Activated CD8-positive, alpha-beta memory T cell treated with anti-CD3 and anti-CD28 coated beads, Interleukin-2, amount 50 U/mL, for 1 hour (primary cell): ENCODE measurements around the gene SURF2.

Experiments
- DNase-seq: peaks from one replicate; pipeline ENCODE4 v3.0.0-alpha.2; 2020; ENCODE audit errors: extremely low read depth

The SURF2 gene

DNA sequence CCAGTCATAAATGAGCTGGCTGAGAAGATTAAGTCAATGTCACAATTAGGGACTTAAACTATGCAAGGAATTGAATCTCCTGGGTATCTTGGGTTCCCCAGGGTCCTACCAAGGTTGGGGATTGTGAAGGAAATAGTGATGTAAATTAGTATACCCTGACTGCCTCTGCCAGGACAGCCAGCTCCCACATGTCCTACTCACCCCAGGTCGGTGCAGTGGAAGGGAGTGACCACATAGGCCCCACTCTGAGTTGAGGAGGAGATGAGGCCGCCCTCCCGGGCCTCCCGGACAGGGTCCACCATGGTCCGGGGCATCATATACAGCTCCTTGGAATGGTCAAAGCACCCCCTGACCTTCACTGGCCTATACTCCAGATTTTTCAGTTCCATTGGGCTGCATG lies 2.8 kb upstream of the SURF2 start:
- DNase-seq: no peak

DNA sequence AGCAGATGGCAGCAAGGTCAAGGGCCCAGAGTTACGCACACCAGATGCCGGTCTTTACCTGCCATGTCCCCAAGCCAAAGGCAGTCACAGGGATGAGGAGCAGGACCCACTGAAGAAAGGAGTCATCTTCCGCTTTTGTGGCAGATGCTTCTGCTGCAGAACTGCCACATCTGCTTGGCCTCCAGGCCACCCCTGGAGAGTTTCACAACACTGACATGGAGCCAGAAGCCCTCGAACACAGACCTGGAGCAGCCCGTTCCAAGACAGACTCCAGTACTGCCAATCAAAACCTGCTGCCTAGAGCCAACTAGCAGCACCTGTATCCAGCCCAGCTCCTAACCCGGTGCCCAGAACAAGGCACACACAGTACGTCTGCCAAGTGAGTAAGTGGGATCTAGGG lies 1.6 kb upstream of the SURF2 start:
- no peak for DNase-seq

DNA sequence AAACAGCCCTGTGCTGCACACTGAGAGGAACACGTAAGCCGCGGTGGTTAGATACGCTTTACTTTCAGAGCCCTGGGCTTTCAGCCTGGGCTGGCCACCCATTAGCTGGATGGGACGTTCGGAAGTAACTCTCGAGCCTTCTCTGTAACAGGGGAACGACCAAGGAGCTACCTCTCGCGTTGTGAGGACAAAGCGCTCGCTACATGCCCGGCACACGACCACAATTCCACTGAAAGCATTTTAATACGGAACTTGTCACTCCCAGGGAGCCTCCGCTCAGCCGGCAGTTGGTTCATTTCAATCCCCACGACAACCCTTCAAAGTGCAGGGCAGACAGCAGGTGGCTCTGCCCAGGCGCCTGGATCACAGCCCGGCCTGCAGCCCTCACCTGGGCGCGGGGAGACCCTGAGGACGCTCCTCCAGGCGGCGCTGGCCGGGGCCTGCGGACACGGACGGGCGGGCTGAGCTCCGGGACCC lies 431 bp upstream of the SURF2 start:
- no peak for DNase-seq

DNA sequence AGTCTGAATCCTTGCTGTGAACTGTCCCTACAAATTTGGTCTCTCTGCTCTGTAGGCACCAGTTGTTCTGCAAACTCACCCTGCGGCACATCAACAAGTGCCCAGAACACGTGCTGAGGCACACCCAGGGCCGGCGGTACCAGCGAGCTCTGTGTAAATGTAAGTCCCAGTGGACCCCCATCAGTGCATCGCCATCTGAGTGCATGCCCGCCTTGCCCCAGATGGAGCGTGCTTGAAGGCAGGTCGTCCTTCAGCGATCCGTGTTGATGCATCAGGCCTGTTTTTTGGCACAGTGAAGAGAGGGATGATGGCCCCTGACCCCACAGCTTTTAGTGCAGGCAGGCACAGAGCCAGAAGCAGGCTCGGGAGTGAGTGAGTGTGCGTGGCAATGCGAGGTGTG lies 1.3 kb downstream of the SURF2 start:
- DNase-seq: no peak

DNA sequence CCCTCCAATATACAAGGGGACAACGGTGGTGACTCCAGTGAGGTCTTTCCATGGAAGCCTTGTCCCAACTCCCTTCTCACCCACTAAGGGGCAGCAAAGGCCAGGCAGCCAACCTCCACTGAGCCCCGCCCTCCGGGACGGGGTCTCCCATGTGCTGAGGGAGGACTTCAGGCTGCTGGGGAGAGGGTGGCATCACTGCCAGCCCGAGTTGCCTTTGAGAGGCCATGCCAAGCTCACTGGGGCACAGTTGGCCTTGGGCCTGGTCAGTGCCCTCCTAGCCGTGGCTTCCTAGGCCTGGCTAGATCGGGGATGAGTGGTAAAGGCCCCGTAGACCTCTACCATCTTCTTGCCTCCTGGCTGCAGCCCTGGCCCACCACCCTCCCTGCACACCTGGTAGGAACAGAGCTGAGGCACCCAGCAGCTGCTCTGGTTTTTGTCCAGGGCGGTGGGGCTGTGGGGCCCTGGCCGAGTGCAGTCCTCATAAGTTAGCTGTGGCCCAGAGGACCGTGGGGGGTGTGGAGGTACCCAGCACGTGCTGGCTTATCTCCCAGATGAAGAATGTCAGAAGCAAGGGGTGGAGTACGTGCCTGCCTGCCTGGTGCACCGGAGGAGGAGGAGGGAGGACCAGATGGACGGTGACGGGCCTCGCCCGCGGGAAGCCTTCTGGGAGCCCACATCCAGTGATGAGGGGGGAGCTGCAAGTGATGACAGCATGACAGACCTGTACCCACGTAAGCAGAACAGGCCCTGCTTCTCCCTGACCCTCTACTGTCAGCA lies 3.2 kb downstream of the SURF2 start:
- no peak for DNase-seq

DNA sequence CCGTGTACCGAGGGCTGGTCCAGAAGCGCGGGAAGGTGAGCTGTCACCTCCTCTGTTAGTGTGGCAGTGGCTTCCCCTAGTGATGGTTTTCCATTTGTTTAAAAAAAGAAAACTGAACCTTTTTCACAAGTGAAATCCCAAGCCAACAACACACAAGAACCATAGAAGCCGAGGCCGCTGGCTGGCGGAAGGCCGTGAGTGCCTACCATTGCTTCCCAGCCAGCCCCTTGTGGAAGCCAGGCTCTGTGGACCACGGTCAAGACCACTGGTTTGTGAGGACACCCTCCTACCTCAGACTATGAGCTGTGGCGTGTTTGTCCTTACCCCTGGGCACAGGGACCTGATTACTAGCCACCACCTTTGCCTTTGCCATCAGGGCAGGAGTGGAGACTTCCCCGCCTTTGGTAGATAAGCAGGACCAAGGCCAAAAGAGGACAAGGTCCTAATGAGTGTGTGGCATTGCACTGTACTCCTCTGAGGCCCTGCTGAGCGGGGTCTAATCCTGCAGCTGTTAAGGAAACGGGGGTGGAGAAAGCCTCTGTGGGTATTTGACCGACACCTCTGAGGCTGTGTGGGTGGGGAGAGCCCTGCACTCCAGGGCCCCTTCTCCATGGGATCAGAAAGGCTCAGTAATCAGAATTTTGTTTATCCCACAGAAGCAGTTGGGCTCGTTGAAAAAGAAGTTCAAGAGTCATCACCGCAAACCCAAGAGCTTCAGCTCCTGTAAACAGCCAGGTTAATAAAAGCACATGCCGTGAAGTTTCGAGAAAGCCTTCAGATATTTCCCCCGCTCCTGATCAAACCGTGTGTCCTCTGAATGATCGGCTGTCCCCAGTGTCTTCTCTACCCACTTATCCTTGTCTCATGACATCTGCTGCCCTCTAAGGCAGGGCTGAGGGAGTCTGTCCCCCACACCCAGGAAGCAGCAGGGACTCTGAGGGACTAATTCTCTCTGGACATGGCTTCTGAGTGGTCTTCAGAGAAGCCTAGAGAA lies 4.3 kb downstream of the SURF2 start:
- no peak for DNase-seq

DNA sequence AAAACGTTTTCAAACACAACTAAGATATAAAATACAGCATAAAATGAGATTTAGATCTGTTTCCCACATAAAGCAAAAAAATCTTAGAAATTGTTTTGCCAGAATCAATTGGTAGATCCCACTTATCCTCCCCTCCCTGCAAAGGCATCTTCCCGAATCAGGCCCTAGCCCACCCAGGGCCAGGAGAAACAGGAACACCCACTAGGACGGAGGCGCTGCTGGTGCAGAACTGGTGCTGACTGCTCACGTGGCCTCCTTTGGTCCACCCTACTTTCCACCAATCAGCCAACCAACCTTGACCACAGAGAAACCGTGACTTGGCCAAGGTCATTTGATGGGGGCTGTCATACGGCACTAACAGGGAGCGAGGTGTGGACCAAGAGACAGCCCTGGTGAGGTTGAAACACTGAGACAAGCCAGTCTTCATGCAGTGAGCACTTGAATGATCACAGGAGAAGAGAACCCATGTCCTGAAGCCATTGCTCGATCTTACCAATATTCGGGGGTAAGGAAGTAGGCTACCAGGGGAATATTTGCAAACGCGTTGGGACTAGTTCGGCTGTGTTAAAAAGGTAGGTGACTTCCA lies 5.2 kb downstream of the SURF2 start:
- no peak for DNase-seq

DNA sequence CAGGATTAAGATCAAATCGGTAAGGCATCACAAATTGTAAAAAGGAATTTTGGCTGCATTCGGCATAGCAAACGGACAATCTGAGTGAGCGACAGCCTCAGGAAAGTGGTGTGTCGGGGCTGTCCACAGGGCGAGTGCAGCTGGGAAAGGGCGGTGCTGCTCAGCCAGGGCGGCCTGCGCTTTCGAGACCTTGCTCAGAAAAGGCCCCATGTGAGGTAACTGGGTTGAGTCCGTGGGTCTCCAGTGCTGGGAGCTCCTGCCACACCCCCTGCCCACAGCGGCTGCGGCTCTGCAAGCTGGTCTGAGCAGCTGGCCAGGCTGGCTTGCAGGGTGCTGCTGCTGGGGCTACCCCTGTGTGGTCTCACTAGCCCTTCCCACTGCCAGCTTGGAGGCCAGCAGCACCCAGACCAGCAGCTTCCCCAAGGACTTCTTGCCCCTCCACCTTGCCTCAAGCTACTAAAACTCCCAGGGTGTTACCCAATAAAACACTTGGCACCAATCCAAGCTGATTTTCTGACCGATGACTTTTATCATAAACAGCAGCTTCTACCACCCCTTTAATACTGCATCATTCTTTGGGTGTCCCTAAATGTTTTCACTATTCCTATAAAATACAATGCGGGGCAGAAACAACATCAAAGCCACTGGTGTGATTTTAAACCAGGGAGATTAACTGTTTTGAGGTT lies 6.2 kb downstream of the SURF2 start:
- DNase-seq: no peak

DNA sequence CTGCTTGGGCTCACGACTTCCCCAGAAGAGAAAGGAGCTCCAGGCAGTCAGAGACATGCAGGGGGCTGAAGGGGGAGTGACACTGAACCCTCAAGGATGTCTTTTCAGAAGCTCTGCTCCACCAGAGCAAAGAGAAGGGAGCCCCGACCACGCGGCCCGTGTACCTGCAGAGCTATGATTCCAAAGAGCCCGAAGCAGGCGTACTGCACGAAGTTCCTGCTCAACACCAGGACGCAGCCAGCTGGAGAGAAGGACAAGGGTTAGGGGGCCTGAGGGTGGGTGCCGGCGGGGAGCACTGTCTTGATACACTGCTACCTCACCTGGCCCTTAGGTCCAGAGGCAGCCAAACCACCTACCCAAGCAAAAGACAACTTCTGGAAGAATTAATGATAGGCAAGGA lies 10.1 kb downstream of the SURF2 start:
- no peak for DNase-seq

DNA sequence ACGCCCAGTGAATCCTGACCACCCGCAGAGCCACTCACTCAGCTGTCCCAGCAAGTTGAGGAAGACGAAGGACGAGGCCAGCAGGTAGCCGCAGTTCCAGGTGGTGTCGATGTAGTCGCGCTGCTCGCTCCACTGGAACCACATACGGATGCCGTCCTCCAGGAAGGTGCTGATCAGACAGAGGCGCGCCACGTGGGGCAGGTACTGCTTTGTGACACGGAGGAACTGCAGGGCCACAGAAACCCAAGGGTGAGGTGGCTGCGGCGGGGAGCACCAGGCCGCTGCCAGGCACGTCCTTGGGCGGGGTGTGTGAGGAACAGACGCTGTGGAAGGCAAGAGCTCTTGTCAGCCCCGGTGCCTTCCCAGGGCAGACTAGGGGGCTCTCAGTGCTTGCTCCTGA lies 10.9 kb downstream of the SURF2 start:
- no peak for DNase-seq

DNA sequence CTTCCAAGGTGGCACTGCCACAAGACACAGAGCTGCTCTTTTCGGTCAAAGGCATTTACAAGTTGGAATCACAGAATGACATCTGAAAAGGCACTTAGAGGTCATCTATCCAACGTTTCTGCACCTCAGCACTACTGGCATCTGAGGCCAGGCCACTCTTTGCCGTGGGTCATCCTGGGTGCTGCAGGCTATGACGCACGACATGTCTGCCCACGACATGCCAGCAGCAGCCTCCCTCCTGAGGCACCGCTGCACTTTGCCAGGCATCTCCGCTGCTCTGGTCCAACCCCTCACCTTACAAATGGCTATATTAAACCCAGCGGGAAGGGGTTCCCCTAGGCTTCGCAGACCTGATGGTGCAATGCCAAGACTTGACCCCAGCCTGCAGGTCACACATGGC lies 11.4 kb downstream of the SURF2 start:
- DNase-seq: no peak

DNA sequence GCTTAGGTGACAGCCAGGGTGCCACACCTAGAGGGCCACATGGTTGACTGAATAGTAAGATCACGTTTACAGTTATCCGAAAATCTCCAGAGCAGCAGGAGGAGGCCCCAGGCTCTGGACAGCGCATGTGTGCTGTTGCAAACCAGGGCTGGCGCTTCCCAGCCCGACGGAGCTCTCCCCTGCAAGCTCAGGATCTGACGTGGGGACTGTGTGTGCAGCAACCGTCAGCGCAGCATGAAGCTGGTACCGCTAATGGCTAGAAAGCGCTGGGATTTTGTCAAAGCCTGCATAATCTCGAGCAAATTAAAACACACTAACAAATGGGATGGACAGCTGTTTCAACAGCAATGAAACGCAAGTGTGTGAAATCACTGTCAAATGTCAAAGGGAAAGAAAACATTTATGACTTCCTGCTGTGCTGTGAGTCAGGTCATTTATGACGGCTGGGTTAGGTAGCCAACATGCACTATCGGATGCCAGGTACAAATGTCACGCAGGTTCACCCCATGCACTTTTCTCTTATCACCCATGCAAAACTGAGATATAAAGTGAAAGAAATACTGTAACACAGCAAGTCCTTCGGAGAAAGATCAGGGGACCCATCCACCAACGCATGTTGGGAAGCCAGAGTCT lies 12.0 kb downstream of the SURF2 start:
- DNase-seq: no peak

DNA sequence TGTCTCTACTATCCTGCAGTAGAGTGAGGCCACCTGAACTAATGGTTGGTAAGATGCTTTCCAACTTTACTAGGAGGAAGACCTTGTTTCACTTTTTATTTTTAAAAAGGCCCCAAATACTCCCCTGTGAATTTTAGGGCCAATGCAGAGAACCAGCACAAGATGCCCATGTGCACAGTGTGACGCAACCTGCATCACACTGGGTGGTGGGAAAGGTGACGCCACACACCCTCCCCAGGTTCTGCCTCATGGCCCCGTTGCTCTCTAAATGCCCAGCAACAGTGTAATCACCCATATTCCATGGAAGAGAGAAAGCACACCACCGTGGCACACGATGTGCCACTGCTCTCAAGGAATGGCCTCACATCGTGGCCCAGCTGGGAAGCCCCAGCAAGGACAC lies 13.1 kb downstream of the SURF2 start:
- no peak for DNase-seq

DNA sequence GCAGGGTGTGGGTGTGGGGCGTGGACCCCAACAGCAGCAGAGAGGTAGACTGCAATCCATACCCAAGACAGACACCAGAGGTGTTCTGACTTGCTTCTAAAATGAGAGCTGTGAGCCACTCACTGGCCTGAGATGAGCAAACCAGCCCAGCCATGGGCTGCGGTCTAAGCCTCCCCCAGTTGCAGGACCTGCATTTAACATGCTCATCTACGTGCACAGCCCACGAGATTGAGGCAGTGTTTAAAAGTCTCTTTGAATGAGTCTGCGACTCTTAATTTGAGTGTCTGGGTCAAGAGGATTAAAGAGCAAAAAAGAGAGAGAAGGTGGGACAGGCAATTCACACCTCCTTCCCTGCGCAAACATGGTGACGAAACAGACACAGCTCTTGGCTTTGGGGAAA lies 13.6 kb downstream of the SURF2 start:
- DNase-seq: no peak

DNA sequence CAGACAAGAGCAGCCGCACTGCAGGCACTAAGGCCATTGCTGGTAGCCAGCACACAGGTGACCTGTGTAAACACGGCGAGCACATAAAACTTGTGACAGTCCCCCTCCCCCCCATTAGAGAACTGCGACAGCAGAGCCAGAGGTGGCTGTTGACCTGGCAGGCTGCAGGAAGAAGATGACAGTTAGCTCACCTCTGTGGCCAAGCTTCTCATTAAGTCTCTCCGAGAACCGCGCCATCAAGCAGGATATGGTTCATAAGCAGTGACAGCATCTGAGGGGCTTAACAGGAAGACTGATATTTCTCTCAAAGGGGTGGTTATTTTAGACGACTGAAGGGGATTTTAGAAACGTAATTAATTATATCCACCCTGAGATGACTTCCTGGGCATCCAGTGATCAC lies 14.3 kb downstream of the SURF2 start:
- DNase-seq: no peak

DNA sequence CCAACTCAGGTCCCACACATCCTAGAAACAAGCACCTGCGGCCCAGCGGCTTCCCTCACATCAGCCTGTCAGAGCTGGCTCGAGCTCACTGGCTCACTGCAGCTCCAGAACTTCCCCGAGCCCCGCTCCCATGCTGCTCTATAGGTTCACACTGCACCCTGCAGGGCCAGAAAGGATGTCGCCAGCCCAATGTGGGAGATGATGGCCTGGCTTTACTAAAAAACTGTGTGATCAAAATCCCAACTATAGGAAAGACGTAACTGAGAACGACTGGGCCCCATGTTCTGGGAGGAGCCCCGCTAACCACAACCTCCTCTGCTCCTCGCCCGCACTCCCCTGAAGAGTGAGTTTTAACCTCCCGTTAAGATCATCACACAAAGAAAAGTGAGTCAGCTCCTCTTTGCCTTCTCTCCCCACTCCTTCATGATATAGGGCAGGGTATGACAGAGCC lies 14.9 kb downstream of the SURF2 start:
- DNase-seq: no peak

DNA sequence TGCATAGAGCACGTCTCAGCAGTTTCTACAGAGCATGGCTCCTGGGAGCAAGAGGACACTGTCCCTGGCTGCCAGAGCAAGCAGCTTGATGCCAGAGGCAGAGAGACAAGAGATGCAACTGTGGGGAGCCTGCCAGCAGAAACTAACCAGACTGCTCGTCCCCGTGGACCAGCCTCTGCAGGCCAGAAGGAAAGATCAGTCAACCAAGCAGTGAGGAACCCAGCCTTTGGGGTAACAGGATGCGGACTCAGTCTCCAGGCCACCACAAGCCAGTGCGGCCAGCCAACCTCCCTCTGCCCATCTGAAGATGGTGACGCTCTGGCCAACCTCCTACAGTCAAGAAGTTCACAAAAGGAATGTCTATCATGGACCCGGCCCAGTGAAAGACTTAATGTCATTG lies 15.8 kb downstream of the SURF2 start:
- no peak for DNase-seq

DNA sequence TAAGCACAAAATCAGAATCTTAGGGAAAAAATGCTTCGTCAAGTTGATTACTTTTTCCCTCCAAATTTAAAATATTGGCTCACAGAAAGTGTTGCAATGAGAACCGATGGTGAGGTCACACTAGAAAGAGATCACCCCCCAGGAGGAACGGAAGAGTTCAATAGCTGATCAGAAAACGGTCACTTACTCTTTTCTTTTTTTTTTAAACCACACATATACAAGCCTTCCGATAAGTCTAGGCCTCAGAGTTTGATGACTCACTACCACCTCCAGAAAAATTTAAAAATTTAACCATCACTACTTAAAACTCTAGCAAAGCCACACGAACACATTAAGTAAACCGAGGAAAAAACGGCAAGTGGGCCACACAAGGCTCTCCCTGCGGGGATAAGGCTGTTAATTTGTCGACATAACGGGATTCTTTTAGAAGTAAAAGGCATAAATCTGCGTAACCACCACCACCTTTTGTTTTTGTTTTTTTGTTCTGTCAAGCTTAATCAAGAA lies 18.3 kb downstream of the SURF2 start:
- DNase-seq: no peak

DNA sequence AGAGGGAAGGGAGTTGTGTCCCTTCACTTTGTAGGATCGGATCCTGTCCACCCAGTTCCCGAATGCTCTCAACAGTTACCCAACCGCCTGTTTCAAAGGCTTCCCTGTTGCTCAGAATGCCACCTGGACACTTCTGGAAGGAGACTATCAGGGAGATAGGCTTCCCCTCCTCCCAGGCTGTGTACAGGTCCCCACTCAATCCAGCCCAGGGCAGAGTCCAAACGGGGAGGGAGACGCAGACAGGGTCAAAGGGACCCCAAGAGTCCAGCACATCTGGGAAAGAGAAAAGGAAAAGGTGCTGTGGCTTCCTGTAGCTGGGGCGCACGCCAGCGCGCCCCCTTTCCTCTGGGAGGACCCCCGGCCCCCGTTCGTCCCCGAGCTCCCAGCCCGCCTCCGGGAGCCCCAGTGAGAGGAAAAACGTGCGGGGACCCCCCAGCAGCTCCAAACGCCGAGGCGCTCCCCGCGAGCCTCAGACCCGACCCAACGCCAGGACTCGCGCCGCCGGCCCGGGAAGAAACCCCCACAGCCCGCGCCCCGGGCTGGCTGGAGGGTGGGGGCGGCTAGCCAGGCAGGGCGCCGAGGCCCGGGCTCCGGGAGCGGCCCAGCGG lies 18.9 kb downstream of the SURF2 start:
- DNase-seq: no peak
